ENCODE results near the gene RUVBL1. TPM values are rescaled to one million over a fixed set of nuclear protein-coding genes. Genes with fewer than 3 reads are reported as not detected.
A peak's percentile ranks its signal among the peaks of the same experiment; 100 is the strongest.

RUVBL1 gene
- total and polyA plus RNA-seq, 2 experiments from 2014 or later: 29.7 to 33.5 TPM

- TF ChIP-seq EZH2phosphoT487 (IDR thresholded peaks at IDR 0.05; ENCODE audit: low read depth, severe bottlenecking, unreplicated experiment) (no peak), CTCF (IDR thresholded peaks at IDR 0.05; ENCODE audit: poor library complexity) (no peak)
- Histone ChIP-seq H3K9me2 (replicated peaks; ENCODE audit: insufficient read depth) (no peaks in the 10 kb centered on the region), H2AFZ (no peak overlapping the region), H3K4me1 (ENCODE audit: insufficient read depth) (peaks cover 15% of the 10 kb centered on the region), H3K9me3 (ENCODE audit: low read depth) (no peaks in the 10 kb centered on the region), H3K36me3 (replicated peaks; ENCODE audit: insufficient read depth, low read depth) (no peaks in the 10 kb centered on the region), H3K79me2 (no peaks in the 10 kb centered on the region), H3K27ac (no peak overlapping the region), H3K4me2 (no peak overlapping the region), H3K4me3 (no peak overlapping the region), H3K27me3 (no peaks in the 10 kb centered on the region), H4K20me1 (ENCODE audit: insufficient read depth, poor library complexity, severe bottlenecking) (no peaks in the 10 kb centered on the region)
- 90% methylated on average over 3 of the region's 3 CpGs for WGBS (ENCODE audit: low lambda C conversion rate, missing lambda C conversion rate)
- no peak for DNase-seq (ENCODE audit: low spot score)
Observed at GRCh38 chr3:128100161-128100560, 23.5 kb downstream of the RUVBL1 start.

DNA sequence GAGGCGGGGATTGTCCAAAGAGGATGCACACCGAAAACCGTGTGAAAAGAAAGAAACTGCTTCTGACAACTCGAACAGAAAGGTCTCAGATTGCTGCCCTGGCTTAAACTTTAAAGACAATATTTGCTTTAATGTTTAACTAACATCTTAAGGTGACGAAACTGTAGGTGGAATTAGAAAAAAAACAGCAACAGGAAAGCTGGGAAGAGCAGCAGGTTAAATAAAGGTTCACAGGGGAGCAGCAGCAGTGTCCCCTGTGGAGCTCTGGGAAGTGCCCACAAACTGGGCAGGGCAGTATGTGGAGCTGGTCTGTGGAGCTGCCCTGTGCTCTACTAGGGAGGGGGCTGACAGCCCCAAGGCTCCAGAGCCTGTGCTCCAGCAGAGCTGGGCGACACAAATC lies 25.4 kb downstream of the RUVBL1 start:
- Histone ChIP-seq H3K4me1 (ENCODE audit: insufficient read depth) (peaks cover 15% of the 10 kb centered on the region), H4K20me1 (ENCODE audit: insufficient read depth, poor library complexity, severe bottlenecking) (no peaks in the 10 kb centered on the region), H3K27ac (peak overlapping the region; percentile 54), H3K27me3 (no peaks in the 10 kb centered on the region), H3K4me3 (no peak overlapping the region), H3K36me3 (replicated peaks; ENCODE audit: insufficient read depth, low read depth) (no peaks in the 10 kb centered on the region), H3K9me2 (replicated peaks; ENCODE audit: insufficient read depth) (no peaks in the 10 kb centered on the region), H3K79me2 (no peaks in the 10 kb centered on the region), H3K9me3 (ENCODE audit: low read depth) (no peaks in the 10 kb centered on the region), H2AFZ (no peak overlapping the region), H3K4me2 (peak overlapping the region; percentile 58)
- TF ChIP-seq EZH2phosphoT487 (IDR thresholded peaks at IDR 0.05; ENCODE audit: low read depth, severe bottlenecking, unreplicated experiment) (no peak), CTCF (IDR thresholded peaks at IDR 0.05; ENCODE audit: poor library complexity) (no peak), EZH2 (IDR thresholded peaks at IDR 0.05; ENCODE audit: borderline replicate concordance) (no peak)
- no peak for DNase-seq (ENCODE audit: low spot score)
- 64% methylated on average over 6 of the region's 6 CpGs for WGBS (ENCODE audit: low lambda C conversion rate, missing lambda C conversion rate)

DNA sequence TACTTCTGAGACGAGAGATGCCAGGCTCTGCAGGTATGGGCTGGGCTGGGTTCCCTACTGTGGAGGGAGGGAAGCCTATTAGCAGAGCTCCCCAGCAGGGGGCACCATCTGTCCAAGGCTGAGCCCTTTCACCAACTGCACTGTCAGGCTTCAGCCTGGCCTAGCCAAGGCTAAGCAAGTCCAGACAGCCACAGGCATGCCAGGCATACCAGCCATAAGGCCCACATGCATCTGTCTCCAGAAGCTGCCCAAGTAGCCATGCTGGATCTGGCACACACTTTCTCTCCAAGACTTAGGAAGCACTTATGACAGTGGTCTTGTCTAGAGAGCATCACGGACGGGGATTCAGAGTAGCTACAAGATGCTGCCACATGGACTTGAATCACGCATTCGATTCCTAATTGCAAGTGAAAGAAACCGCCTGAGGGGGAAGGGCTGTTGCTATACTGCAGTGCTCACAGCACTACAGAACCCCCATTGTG lies 28.3 kb downstream of the RUVBL1 start:
- TF ChIP-seq EZH2 (IDR thresholded peaks at IDR 0.05; ENCODE audit: borderline replicate concordance) (no peak), CTCF (IDR thresholded peaks at IDR 0.05; ENCODE audit: poor library complexity) (peak; percentile 74)
- 60% methylated on average over 6 of the region's 6 CpGs for WGBS (ENCODE audit: low lambda C conversion rate, missing lambda C conversion rate)
- H3K36me3 ChIP-seq (replicated peaks; ENCODE audit: insufficient read depth, low read depth): no peaks in the 10 kb centered on the region

More for the DNA sequence above, 28.3 kb downstream of the RUVBL1 start:
- H3K9me2 ChIP-seq (replicated peaks; ENCODE audit: insufficient read depth): no peaks in the 10 kb centered on the region
- DNase-seq (ENCODE audit: low spot score): peak; percentile 89
- H3K79me2 ChIP-seq: no peaks in the 10 kb centered on the region
- peaks cover 15% of the 10 kb centered on the region for H3K4me1 ChIP-seq (ENCODE audit: insufficient read depth)
- H2AFZ ChIP-seq: no peak overlapping the region
- no peaks in the 10 kb centered on the region for H4K20me1 ChIP-seq (ENCODE audit: insufficient read depth, poor library complexity, severe bottlenecking)
- H3K4me3 ChIP-seq: no peak overlapping the region
- H3K4me2 ChIP-seq: no peak overlapping the region
- H3K9me3 ChIP-seq (ENCODE audit: low read depth): no peaks in the 10 kb centered on the region
- no peak overlapping the region for H3K27ac ChIP-seq
- no peaks in the 10 kb centered on the region for H3K27me3 ChIP-seq

Data from hepatocyte (in vitro differentiated cells).